HG03060 (cell line): ENCODE measurements around the gene MTUS2.

Experiments
- ATAC-seq: cut with Tn5 transposase; IDR thresholded peaks from one replicate; pipeline ENCODE4 v1.9.1; 2021; ENCODE audit warnings: low read depth, moderate number of reproducible peaks; ENCODE audit not compliant: unreplicated experiment

The MTUS2 gene

DNA sequence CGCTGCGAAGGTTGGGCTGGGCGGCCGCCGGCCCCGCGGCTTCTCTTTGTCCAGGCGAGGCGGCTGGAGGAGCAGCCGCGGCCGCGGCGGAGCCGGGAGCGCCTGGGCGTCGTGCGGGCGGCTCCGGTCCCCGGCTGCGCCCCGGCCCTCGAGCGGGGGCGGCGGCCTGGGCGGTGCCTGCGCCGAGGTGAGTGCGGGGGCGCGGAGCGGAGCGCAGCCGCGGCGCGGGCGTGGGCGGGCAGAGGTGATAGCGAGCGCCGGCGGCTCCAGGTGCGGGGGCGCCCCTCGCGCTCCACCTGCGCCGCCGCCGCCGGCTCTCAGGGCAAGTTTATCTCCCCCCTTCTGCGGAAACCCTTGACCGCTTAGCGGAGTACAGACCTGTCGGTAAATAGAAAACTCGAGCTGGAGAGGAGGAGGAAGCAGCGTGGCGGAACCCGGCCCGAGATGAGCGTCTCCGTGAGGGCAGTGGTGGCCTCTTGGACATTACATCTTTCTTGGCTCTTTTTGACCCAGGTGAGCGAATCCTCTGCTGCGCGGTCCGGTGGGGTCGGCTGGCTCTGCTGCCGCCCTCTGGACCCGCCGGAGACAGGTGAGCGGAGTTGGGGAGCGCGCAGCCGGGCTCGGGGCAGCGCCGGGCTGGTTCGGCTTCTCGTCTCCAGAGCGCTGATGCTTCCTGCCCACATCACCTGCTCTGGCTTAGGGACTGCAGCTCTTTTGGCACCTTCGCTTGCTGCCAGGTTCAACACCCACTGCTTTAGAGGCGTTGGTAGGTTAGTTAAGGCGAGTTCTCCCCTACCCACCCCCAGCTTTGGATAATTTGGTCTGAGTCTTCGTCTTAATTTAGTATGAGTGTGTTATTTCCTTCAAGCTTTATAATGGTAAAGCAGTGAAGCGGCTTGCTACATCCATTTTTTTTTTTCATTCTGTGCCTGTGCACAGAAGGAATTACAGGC, at the start of gene MTUS2:
Gene MTUS2 (plus strand): TSS at position 241 of the 953 bp plus-strand sequence.
- ATAC-seq, result no peak

DNA sequence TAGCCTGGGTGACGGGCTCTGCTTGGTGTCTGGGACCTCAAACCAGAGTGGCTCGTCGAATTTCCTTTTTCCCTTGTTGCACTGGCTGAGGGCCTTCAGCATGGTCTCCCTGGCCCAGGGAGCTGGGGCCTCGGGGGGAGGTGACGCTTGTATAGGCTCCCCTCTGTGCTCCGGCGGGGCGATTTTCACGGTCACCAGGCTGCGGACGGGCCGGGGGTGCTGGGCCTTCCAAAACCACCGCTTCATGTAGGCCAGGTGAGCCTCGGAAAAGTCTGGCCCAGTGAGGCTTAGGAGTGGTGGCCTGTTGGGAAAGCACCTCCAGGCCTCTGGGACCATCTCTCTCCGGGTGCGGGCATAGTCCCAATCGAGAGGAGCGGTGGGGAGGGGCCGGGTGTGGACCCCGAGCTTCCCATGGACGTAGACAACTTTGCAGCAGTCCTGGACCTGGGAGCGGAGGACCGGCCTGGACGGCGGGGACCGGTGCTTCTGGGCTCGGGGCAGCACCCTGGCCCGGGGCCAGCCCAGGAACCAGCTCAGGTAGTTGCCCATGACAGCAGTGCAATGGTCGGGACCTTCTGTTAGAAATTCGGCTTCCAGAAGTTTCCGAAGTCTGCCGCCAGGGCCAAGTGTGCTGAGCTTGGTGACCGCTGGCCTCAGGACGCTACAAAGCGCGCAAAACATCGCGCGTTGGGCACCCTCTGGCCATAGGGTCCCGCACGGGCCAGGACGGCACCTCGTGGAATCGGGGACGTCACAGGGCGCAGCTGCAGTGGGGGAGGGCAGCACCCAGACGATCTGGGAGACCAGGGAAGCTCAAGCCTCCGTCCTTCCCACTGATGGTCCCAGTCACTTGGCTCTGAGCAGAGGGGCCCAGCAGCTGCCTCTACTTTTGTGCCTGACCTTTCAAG, 41.6 kb upstream of the MTUS2 start:
- ATAC-seq, result no peak

DNA sequence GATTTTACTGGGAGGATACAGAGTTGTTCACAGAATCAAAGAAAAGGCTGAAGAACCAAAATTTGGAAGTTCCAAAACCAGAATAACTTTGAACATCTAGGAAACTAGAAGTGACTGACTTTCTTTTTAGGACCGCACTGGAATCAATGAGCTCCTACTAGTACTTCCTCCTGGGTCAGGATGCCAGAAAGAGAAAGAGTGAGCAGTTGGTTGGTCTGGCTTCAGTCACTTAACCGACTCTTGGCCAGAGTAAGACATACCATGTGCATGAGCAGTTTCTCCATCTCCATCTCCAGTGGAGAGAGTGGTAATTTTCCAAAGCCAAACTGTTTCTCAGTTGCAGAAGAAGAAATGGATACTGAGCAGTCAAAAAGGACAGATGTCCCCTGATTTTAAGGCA, 27.1 kb upstream of the MTUS2 start:
- no peak for ATAC-seq

DNA sequence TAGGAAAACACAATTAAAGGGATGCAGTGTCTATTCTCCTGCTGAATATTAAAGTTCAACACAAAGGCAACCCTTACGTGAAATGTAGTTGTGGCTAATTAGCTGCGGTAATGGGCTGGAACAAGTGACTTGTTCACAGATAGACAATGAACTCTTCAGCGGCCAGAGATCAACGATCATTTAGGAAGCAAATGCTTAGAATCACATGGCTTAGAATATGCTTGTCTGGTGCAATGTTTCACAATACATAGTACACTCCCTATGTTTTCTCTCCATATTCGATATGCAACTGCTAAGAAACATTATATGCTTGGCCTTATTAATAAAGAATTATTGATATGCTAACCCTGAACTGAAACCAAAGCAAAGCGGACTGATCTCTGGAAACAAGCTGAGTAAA, 25.7 kb upstream of the MTUS2 start:
- ATAC-seq, result no peak

DNA sequence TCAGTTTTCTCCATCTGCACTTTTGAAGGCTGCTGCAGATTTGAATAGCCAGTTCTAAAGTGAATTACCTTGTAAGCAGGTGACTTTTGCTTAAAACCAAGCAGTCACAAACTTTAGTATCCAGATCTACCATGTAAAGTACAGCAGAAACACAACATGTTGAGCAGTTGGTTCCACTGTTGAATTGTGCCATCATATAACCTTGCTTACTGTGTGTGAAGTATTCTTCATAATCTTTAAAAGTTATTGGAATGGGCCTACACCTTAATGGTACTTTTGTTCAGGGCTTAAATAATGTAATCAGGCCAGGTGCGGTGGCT, 23.2 kb upstream of the MTUS2 start:
- ATAC-seq, result no peak

DNA sequence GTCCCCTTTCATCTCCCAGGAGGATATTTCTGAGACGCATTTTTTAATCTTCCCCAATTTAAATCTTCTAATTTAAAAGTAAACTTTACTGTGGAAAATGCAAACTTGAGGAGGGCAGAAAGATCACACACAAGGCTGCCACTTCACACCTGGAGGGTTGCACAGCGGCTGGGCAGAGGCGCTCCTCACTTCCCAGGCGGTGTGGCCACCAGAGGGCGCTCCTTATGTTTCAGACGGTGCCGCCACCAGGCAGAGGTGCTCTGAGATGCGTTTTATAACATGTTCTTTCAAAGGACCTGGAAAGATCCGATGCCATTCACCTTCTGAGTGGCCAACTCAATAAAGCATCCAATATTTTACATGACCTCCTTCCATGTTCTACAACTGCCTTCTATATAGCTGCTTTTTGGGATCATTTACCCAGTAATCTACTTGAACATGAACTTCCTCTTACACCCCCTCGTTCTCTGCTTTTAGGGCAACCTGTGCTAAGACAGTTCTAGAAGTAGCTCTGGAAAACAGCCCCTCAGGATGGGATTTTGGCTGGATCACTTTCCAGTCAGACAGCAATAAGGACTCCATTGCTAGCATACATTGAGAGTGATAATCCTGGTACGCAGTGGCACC, 14.8 kb upstream of the MTUS2 start:
- ATAC-seq, result no peak

DNA sequence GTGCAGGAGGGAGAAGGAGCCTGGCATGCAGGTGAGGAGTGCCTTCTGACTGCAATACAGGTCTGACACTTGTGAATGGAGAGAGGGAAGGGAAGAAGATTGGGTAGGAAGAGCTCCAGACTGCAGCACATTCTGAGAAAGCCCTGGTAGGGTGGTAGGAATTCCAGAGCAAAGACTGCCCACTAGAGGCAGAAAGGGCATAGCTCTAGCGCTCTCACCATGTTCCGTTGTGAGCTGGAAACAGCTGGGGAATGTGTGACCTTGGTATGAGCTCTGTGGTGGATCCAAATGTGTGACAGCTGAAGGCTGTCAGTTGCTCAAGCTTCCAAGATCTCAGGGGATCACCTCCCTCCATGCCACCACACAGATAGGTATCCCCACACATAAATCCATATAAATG, 2.9 kb upstream of the MTUS2 start:
- ATAC-seq, result no peak

DNA sequence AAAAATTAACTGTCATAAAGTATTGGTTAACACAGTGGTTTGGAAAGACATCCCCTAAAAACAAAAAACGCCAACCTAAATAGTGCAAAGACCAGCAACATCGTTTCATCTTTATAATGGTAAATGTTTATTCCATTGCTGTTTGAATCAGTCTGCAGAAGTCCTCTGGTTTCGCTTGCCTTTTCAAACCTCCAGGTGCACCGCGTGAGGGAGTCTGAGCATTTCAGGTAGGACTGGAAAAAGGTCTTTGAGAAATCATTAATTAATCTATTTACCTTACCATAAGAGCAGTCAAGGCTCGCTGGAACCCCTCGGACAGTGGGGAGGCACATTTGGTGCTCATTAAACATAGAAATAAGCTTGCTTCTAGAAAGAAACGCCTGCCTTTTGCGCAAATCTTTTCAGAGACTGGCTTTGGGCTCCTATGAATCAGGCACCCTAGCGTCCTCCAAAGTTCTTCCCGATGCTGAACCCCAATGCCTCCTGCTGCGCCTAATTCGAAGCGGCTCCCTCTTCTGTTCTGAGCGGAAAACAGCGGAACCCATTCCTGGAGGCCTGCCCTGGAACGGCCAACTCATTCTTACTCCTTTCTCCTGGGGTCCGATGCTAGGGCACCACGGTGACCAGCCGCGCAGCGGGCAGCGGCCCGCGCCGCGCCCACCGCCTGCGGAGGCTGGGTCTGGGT, 951 bp upstream of the MTUS2 start:
- ATAC-seq, result no peak

DNA sequence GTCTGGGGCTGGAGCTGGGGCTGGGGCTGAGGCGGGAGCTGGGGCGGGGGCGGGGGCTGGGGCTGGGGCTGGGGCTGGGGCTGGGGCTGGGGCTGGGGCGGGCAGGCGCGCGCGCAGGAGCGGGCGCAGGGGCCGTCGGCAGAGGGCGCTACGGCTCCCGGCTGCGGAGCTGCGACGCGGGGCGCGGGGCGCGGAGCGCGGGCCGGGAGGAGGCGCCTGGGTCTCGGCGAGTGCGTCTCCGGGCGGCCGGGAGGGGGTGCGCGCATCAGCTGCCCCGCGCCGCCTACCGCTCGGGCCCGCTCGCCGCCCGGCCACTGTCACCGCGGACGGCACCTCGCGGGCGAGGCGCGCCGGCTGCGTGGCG, 422 bp upstream of the MTUS2 start:
- no peak for ATAC-seq

DNA sequence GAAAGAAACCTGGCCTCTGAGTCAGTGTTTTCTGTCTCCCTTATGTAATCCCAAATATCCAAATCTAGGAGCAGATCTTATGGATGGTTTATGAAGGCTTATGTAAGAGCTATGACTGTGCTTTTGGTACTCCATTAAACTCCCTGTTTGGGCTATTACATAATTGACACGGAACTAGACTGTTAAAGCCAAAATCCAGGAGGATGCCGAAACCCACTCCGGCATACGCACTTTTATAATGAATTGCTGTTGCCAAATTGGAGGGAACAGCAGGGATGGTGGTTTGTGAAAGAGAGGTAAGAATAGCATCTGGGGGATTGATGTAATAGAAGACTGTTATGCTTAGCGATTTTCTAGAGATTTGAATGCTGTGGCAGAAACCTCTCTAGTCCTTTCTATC, 2.0 kb downstream of the MTUS2 start:
- ATAC-seq, result no peak

DNA sequence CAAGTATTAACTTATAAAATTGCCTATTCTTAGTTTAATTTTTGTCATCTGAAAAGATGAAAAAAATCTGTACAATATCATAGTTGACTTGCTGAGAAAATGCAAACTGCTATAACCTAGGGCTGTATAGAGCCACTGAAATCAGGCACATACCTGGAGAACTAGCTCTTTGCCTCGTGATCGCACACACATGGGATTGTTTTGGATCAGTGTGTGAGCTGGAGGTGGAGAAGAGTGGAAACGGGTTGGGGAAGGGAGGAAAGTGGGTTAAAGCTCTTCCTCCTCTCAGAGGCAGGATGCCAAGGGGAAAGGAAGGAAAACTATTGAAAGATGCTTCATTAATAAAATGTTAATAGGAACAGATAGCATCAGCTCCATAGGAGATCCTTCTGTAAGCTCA, 2.7 kb downstream of the MTUS2 start:
- ATAC-seq, result no peak

DNA sequence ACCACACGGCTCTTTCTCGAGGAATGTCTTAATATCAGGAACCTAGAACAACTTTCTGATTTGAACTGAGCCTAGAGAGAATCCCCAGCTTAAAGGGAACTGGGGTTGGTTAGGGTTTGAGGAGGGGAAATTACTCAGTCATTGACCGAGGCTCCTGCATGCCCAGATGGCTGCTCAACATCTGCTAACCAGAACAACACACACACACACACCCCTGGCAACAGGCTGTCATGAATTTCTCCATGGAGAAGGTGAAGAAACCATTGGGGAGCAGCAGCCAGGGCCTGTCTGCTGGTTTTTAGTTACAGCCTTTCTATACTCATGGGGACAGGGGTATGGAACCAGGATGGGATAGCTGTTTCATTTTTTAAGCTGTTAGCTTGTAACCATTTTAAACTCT, 5.2 kb downstream of the MTUS2 start:
- ATAC-seq, result no peak

DNA sequence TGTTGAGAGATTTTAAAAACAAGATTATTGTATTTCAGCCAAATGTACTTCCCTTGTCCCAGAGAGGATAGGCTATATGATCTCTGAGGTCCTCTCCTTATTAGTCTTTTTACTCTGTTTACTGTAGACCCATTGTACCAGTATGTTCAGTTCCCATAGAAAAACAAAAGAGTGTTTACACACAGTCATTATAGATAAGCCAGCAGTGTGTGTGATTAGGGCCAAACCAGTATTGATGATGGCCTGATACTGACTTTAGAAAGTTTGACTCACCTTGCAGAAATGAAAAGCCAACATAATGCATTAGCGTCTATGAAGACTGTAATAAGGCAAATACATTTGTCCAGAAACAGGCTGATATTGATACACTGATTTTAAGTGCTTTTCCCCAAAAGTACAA, 6.2 kb downstream of the MTUS2 start:
- no peak for ATAC-seq

DNA sequence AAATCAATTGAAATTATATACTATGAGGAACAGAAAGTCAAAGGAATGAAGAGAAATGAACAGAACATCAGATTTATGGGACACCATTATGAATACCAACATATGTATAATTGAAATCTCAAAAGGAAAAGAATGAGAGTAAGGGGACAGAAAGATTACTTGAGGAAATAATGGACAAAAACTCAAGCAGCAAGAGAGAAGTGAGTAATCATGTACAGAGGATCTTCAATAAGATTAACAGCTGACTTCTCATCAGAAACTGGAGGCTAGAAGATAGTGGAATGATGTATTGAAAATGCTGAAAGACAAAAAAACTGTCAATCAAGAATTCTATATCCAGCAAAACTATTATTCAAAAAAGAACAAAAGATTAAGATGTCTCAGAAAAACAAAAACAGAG, 10.4 kb downstream of the MTUS2 start:
- no peak for ATAC-seq

DNA sequence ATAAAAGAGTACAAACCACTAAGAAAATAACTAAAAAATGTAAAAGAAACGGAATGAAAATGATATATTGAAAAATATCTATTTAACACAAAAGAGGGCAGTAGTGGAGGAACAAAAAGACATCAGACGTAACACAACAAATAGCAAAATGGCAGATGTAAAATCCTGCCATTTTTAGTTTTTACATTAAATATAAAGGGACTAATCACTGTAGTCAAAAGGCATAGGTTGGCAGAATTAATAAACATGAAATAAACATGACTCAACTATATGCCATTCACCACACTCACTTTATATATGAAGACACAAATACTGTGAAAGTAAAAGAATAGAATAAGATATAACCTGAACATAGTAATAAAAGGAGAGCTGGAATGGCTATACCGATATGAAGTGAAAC, 11.0 kb downstream of the MTUS2 start:
- no peak for ATAC-seq

DNA sequence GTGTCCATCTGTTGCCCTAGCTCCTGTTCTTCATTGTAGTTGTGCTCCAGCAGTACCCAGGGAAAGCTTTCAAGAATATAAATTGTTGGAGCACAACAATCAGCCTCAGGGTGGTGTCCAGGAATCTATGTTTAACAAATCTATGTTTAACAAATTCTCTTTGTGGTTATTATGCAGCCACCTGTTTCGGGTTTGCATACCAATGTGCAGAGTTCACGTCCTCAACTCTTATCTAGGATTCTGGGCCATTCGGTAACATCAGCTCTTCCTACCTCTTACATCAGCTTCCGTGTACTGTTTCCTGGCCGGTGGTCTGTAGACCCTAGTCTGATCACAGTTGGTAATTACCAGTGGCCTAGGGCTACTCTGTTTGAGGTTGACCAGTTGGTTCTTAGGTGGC, 17.0 kb downstream of the MTUS2 start:
- ATAC-seq, result no peak

DNA sequence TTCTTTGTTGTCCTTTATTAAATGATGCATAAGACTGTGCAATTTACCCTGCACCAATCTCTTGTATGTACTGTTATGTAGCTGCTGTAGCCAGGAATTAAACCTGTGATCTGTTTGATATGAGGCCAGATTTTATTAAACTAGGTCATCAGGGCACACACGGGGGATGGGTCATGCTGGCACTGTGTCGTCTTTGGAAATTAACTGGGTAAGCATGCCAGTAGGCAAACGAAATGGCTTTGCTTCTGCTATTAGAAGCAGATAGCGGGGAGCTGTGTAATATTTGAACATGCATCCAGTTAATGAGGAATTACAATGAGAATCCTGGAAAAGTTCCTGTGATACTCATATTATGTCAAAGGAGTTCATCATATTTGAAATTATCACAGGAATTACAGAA, 23.5 kb downstream of the MTUS2 start:
- no peak for ATAC-seq

DNA sequence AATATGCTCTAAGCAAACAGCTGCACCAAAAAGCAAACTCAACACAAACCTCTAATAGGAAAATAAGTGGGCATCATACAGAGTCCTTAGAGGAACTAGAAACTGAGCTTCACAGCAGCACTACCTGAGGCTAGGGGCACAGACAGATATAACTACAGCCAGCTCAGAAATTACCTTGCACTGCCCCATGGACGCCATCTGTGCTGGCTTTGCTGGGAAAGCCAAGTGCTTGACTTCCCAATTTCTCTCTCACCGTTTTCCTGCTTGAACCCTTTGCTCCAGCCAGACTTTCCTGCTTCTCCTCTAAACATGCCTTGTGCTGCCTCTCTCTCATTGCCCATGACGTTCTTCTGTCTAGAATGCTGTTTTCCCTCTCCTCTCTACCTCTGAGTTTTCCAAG, 29.3 kb downstream of the MTUS2 start:
- no peak for ATAC-seq

DNA sequence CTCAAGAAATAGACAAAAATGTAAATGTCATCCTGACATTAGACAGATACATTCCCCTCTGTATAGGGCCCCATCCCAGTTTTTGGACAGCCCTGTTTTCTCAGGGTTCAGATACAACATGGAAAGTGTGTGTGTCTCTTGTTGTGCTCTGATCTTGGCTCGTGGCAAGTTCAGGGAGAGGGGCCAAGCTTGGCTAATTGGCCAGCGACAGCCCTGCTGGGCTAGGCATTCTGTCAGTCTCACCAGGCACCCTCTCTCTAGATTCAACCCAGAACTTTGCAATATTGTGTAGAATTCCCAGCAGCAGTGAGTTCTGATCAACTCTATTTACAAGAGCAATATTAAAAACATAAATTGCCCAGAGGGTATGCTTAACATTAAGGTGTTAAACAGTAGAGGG, 30.1 kb downstream of the MTUS2 start:
- ATAC-seq, result no peak

DNA sequence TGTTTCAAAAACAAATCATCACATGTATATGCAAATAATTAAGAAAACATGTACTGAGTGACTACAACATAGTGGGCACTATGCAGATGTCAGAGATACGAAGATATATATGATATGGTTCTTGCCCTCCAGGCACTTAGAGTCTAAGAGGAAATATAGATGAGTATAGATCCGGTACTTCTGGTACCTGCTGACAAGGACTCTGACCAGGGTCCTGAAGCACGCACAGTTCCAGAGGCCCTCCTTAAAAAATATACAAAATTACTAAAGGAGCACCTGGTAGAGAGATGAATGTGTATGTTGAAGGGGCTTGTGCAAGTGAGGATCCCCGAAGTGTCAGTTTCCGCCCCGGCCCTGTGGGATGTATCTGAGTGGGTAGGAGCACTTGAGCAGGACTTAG, 31.3 kb downstream of the MTUS2 start:
- no peak for ATAC-seq

DNA sequence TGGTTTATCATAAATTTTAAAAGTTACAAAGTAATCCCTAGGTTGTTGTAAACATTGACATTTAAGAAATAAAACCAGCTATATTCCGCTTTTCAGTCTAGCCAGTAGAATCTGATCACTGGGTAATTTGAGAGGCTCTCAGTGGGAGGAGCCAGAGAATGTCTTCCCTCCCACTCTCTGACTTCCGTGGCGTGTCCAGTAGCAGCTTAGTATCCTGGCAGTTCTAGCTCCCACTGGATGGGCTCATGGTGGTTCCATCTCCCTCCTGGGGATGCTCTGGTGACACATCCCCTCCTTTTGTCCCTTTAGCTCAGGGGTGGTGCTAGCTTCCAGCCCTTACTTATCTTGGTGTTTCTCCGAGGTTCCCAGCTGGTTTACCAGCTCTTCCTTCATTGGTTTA, 34.5 kb downstream of the MTUS2 start:
- ATAC-seq, result no peak
